H9 (cell line): ENCODE results near the gene KRTAP12-3. TPM values are rescaled to one million over a fixed set of nuclear protein-coding genes. Genes with fewer than 3 reads are reported as not detected.

ENCODE experiments used
- DNase-seq: peaks from one replicate; pipeline ENCODE4 v3.0.0-alpha.2; 2017
- H2AFZ ChIP-seq: one replicate; pipeline ENCODE4 v1.6.1; 2013; ENCODE audit warnings: mild to moderate bottlenecking, low read length, control low read depth, moderate library complexity
- H2AK5ac ChIP-seq: 2 replicates; pipeline ENCODE4 v1.6.1; 2013; ENCODE audit warnings: low read length, control low read depth, mixed read lengths; ENCODE audit not compliant: insufficient read length
- H2BK120ac ChIP-seq: one replicate; pipeline ENCODE4 v1.6.1; 2013; ENCODE audit warnings: low read depth, mild to moderate bottlenecking, low read length, control low read depth, inconsistent platforms; ENCODE audit not compliant: poor library complexity, severe bottlenecking
- H2BK12ac ChIP-seq: 2 replicates; pipeline ENCODE4 v1.6.1; 2013; ENCODE audit warnings: low read length, control low read depth, mixed read lengths, low read depth; ENCODE audit not compliant: insufficient read length
- H2BK15ac ChIP-seq: 2 replicates; pipeline ENCODE4 v1.6.1; 2013; ENCODE audit warnings: low read depth, low read length, control low read depth
- H2BK20ac ChIP-seq: one replicate; pipeline ENCODE4 v1.6.1; 2013; ENCODE audit warnings: low read depth, mild to moderate bottlenecking, low read length, control low read depth, inconsistent platforms; ENCODE audit not compliant: poor library complexity, severe bottlenecking
- H2BK5ac ChIP-seq: 2 replicates; pipeline ENCODE4 v1.6.1; 2013; ENCODE audit warnings: low read length, control low read depth, mixed read lengths; ENCODE audit not compliant: insufficient read length
- H3K14ac ChIP-seq: 2 replicates; pipeline ENCODE4 v1.6.1; 2013; ENCODE audit warnings: low read length, control low read depth; ENCODE audit not compliant: insufficient read depth
- H3K18ac ChIP-seq: 2 replicates; pipeline ENCODE4 v1.6.1; 2013; ENCODE audit warnings: low read depth, mild to moderate bottlenecking, mixed read lengths, low read length, control low read depth; ENCODE audit not compliant: insufficient read length
- H3K23ac ChIP-seq: 2 replicates; pipeline ENCODE4 v1.6.1; 2013; ENCODE audit warnings: low read length, control low read depth, mixed read lengths, low read depth; ENCODE audit not compliant: insufficient read length
- H3K23me2 ChIP-seq: 2 replicates; pipeline ENCODE4 v1.6.1; 2013; ENCODE audit warnings: low read depth, mild to moderate bottlenecking, mixed read lengths, low read length, control low read depth; ENCODE audit not compliant: insufficient read length, poor library complexity, severe bottlenecking
- H3K27ac ChIP-seq: 2 replicates; pipeline ENCODE4 v1.5.1; 2013; ENCODE audit warnings: low read length, control low read depth, mixed read lengths, low read depth; ENCODE audit not compliant: insufficient read length
- H3K27me3 ChIP-seq: 2 replicates; pipeline ENCODE4 v1.6.1; 2013; ENCODE audit warnings: low read length, control low read depth, inconsistent platforms; ENCODE audit not compliant: insufficient read depth
- H3K4ac ChIP-seq: 2 replicates; pipeline ENCODE4 v1.6.1; 2013; ENCODE audit warnings: low read depth, mild to moderate bottlenecking, control low read depth, inconsistent platforms, low read length, moderate library complexity
- H3K4me1 ChIP-seq: 2 replicates; pipeline ENCODE4 v1.6.1; 2013; ENCODE audit warnings: low read length, control low read depth, inconsistent platforms; ENCODE audit not compliant: insufficient read depth
- H3K4me2 ChIP-seq: 2 replicates; pipeline ENCODE4 v1.6.1; 2013; ENCODE audit warnings: low read length, control low read depth, mixed read lengths; ENCODE audit not compliant: insufficient read length, insufficient read depth
- H3K56ac ChIP-seq: 2 replicates; pipeline ENCODE4 v1.6.1; 2013; ENCODE audit warnings: low read depth, mild to moderate bottlenecking, mixed read lengths, low read length, control low read depth; ENCODE audit not compliant: insufficient read length
- H3K79me1 ChIP-seq: 2 replicates; pipeline ENCODE4 v1.6.1; 2013; ENCODE audit warnings: low read depth, mild to moderate bottlenecking, moderate library complexity, low read length, control low read depth, inconsistent platforms; ENCODE audit not compliant: insufficient read depth, poor library complexity, severe bottlenecking
- H3K79me2 ChIP-seq: 2 replicates; pipeline ENCODE4 v1.6.1; 2013; ENCODE audit warnings: low read length, control low read depth, inconsistent platforms; ENCODE audit not compliant: insufficient read depth
- H3K9ac ChIP-seq: 2 replicates; pipeline ENCODE4 v1.6.1; 2013; ENCODE audit warnings: low read length, control low read depth, mixed read lengths; ENCODE audit not compliant: insufficient read length; ENCODE audit errors: extremely low read depth
- H3K9me3 ChIP-seq: one replicate; pipeline ENCODE4 v1.6.1; 2013; ENCODE audit warnings: low read depth, low read length, inconsistent platforms; ENCODE audit not compliant: control insufficient read depth
- H3T11ph ChIP-seq: one replicate; pipeline ENCODE4 v1.6.1; 2013; ENCODE audit warnings: mild to moderate bottlenecking, low read length, control low read depth, inconsistent platforms
- H4K20me1 ChIP-seq: one replicate; pipeline ENCODE4 v1.6.1; 2013; ENCODE audit not compliant: control insufficient read depth, insufficient read length, insufficient read depth
- H4K5ac ChIP-seq: 2 replicates; pipeline ENCODE4 v1.6.1; 2013; ENCODE audit warnings: low read depth, mild to moderate bottlenecking, mixed read lengths, low read length, control low read depth; ENCODE audit not compliant: insufficient read length
- H4K8ac ChIP-seq: replicated peaks from 2 replicates; pipeline ENCODE4 v1.6.1; 2013; ENCODE audit warnings: low read length, control low read depth, mixed read lengths, low read depth; ENCODE audit not compliant: insufficient read length
- H4K91ac ChIP-seq: 2 replicates; pipeline ENCODE4 v1.6.1; 2013; ENCODE audit warnings: low read depth, mild to moderate bottlenecking, moderate library complexity, mixed read lengths, low read length, control low read depth; ENCODE audit not compliant: insufficient read length
- H3K27ac Mint-ChIP-seq, 3 experiments: 2 replicates in 2 of 3; 3 replicates in 1 of 3; pipeline ENCODE4 v1.8.0; 2020 to 2021; ENCODE audit warnings: mixed read lengths in 3 of 3, mild to moderate bottlenecking in 1 of 3, moderate library complexity in 1 of 3
- H3K27me3 Mint-ChIP-seq: 2 replicates; pipeline ENCODE4 v1.8.0; 2021; ENCODE audit warnings: low read depth, mild to moderate bottlenecking, moderate library complexity, mixed read lengths
- H3K36me3 Mint-ChIP-seq, 3 experiments: 2 replicates in 2 of 3; 3 replicates in 1 of 3; pipeline ENCODE4 v1.8.0; 2020 to 2021; ENCODE audit warnings: low read depth in 3 of 3, mixed read lengths in 3 of 3; ENCODE audit not compliant: insufficient read depth in 1 of 3
- H3K4me1 Mint-ChIP-seq, 2 experiments: 2 replicates each; pipeline ENCODE4 v1.8.0; 2020; ENCODE audit warnings: mixed read lengths in 2 of 2
- H3K4me3 Mint-ChIP-seq, 2 experiments: 2 replicates in 1 of 2; 3 replicates in 1 of 2; pipeline ENCODE4 v1.8.0; 2020 to 2021; ENCODE audit warnings: mild to moderate bottlenecking in 2 of 2, mixed read lengths in 2 of 2, moderate library complexity in 1 of 2
- H3K9me3 Mint-ChIP-seq, 2 experiments: 2 replicates in 1 of 2; 3 replicates in 1 of 2; pipeline ENCODE4 v1.8.0; 2020; ENCODE audit warnings: mild to moderate bottlenecking in 2 of 2, mixed read lengths in 2 of 2, moderate library complexity in 1 of 2
- WGBS: extraction: QIAGEN DNeasy Blood & Tissue Kit; methylation state at CpG from one replicate; pipeline ENCODE4 v1.1.7; 2013; ENCODE audit warnings: missing lambda C conversion rate, low lambda C conversion rate, mixed read lengths; ENCODE audit not compliant: insufficient read length; ENCODE audit errors: extremely low coverage; 5-methylcytosine and 5-hydroxymethylcytosine counted together
- total RNA-seq: library from RNA; stranded (reverse); gene quantifications from 2 replicates; pipeline ENCODE4 v1.2.1, GENCODE V29; 2021
- TF ChIP-seq, protein P1 (sequence below): fragments of 200-600 bp; sonication (generic); conservative IDR thresholded peaks from 3 replicates; pipeline ENCODE4 v1.8.0; 2021; ENCODE audit warnings: antibody characterized with exemption, mild to moderate bottlenecking

Gene KRTAP12-3
- total RNA-seq, 1 experiment from 2014 or later, result not detected

DNA sequence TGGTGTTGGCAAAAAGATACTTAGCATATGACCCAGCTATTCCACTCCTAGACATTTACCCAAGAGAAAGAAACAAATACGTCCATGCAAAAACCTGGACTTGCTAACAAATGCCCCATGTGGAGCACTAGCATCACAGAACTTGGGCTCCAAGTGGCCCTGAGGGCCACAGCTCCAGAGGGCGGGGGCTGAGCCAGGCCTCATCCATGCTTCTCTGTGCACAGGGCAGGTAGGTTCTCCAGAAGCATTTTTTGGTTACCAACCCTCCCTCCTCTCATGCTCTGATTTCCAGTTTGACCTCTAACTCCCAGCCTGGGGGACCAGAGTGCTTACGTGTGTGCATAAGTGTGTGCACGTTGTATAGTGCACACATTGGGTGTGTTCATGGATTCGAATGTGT, 7.0 kb downstream of the KRTAP12-3 start:
- Histone ChIP-seq H3K9ac (no peak overlapping the region), H3K79me1 (no peaks in the 10 kb centered on the region), H2BK12ac (no peak overlapping the region), H3T11ph (no peak overlapping the region), H2BK120ac (no peak overlapping the region), H2BK15ac (no peak overlapping the region), H4K20me1 (no peaks in the 10 kb centered on the region), H3K4ac (no peak overlapping the region), H3K56ac (no peak overlapping the region), H4K8ac (no peak overlapping the region), H4K5ac (no peak overlapping the region), H2BK20ac (no peak overlapping the region), H2AK5ac (no peak overlapping the region), H3K9me3 (no peaks in the 10 kb centered on the region), H3K27ac (no peak overlapping the region), H3K23me2 (no peaks in the 10 kb centered on the region), H2BK5ac (no peak overlapping the region), H3K18ac (no peak overlapping the region), H3K14ac (no peak overlapping the region), H4K91ac (no peak overlapping the region), H3K23ac (no peak overlapping the region), H3K4me1 (no peaks in the 10 kb centered on the region), H3K4me2 (no peak overlapping the region), H2AFZ (no peak overlapping the region), H3K27me3 (no peaks in the 10 kb centered on the region), H3K79me2 (no peaks in the 10 kb centered on the region)
- WGBS, result no CpG with 5 or more reads among the region's 5 CpGs
- TF ChIP-seq, protein P1, sequence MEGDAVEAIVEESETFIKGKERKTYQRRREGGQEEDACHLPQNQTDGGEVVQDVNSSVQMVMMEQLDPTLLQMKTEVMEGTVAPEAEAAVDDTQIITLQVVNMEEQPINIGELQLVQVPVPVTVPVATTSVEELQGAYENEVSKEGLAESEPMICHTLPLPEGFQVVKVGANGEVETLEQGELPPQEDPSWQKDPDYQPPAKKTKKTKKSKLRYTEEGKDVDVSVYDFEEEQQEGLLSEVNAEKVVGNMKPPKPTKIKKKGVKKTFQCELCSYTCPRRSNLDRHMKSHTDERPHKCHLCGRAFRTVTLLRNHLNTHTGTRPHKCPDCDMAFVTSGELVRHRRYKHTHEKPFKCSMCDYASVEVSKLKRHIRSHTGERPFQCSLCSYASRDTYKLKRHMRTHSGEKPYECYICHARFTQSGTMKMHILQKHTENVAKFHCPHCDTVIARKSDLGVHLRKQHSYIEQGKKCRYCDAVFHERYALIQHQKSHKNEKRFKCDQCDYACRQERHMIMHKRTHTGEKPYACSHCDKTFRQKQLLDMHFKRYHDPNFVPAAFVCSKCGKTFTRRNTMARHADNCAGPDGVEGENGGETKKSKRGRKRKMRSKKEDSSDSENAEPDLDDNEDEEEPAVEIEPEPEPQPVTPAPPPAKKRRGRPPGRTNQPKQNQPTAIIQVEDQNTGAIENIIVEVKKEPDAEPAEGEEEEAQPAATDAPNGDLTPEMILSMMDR, result no peak
- H3K9me3 Mint-ChIP-seq, result peaks cover 9 to 18% of the 10 kb centered on the region in 2 experiments
- H3K4me1 Mint-ChIP-seq, result peaks cover 15 to 17% of the 10 kb centered on the region in 2 experiments
- H3K27me3 Mint-ChIP-seq, result peaks cover 2% of the 10 kb centered on the region; the same call in 1 of the 2 replicates
- H3K36me3 Mint-ChIP-seq, result peaks cover 4 to 10% (median 6%) of the 10 kb centered on the region in 3 experiments
- no peak overlapping the region for H3K27ac Mint-ChIP-seq
- H3K4me3 Mint-ChIP-seq, result no peak overlapping the region
- no peak for DNase-seq
